Smooth muscle cell (in vitro differentiated cells): ENCODE results near the gene CEMIP. TPM values are rescaled to one million over a fixed set of nuclear protein-coding genes. Genes with fewer than 3 reads are reported as not detected.

Experiments used
- DNase-seq: peaks from one replicate; lab custom pipeline; 2025; ENCODE audit not compliant: unreplicated experiment; lab: John Stamatoyannopoulos, UW
- H2AFZ ChIP-seq: fragments of 200-600 bp; sonication (generic); 2 replicates; pipeline ENCODE4 v1.6.0; 2016; ENCODE audit warnings: antibody characterized with exemption, low read depth, mild to moderate bottlenecking
- H3F3A ChIP-seq: fragments of 200-600 bp; sonication (generic); 2 replicates; pipeline ENCODE4 v1.6.0; 2017; ENCODE audit warnings: antibody characterized with exemption, low read depth
- H3K27ac ChIP-seq: fragments of 200-600 bp; sonication (generic); 2 replicates; pipeline ENCODE4 v1.5.1; 2016; ENCODE audit warnings: low read depth, mild to moderate bottlenecking
- H3K27me3 ChIP-seq: fragments of 200-600 bp; sonication (generic); 2 replicates; pipeline ENCODE4 v1.6.1; 2016; ENCODE audit warnings: low read depth, mild to moderate bottlenecking
- H3K36me3 ChIP-seq: fragments of 200-600 bp; sonication (generic); 2 replicates; pipeline ENCODE4 v1.5.1; 2016; ENCODE audit warnings: low read depth
- H3K4me1 ChIP-seq: fragments of 200-600 bp; sonication (generic); 2 replicates; pipeline ENCODE4 v1.5.1; 2016; ENCODE audit warnings: low read depth
- H3K4me2 ChIP-seq: fragments of 200-600 bp; sonication (generic); 2 replicates; pipeline ENCODE4 v1.6.0; 2016; ENCODE audit warnings: mild to moderate bottlenecking
- H3K4me3 ChIP-seq: fragments of 200-600 bp; sonication (generic); 2 replicates; pipeline ENCODE4 v1.5.1; 2016; ENCODE audit warnings: mild to moderate bottlenecking
- H3K79me2 ChIP-seq: fragments of 200-600 bp; sonication (generic); 2 replicates; pipeline ENCODE4 v1.6.0; 2016; ENCODE audit warnings: low read depth, mild to moderate bottlenecking
- H3K9ac ChIP-seq: fragments of 200-600 bp; sonication (generic); 2 replicates; pipeline ENCODE4 v1.6.0; 2016; ENCODE audit warnings: low read depth
- H3K9me3 ChIP-seq: fragments of 200-600 bp; sonication (generic); replicated peaks from 2 replicates; pipeline ENCODE4 v1.5.1; 2016; ENCODE audit warnings: low read depth
- H4K20me1 ChIP-seq: fragments of 200-600 bp; sonication (generic); 2 replicates; pipeline ENCODE4 v1.6.0; 2016; ENCODE audit warnings: low read depth
- WGBS: methylation state at CpG from one replicate; pipeline ENCODE4 v1.1.7; 2016; ENCODE audit warnings: low lambda C conversion rate; 5-methylcytosine and 5-hydroxymethylcytosine counted together
- polyA plus RNA-seq: library from polyadenylated mRNA; unstranded; fragments of >200 nt; fragmentation: Nextera tagmentation; extraction: Ambion mirVana; gene quantifications from 2 replicates; pipeline ENCODE4 v1.2.1, GENCODE V29; 2016
- total RNA-seq: library from RNA; depleted of rRNA; stranded (reverse); fragments of >200 nt; gene quantifications from 2 replicates; pipeline ENCODE4 v1.2.3, GENCODE V29; 2014
- TF ChIP-seq, protein P1 (sequence below): fragments of 200-600 bp; sonication (generic); IDR thresholded peaks from 2 replicates; pipeline ENCODE4 v1.5.1; 2017; ENCODE audit warnings: borderline replicate concordance, mild to moderate bottlenecking, antibody characterized with exemption; ENCODE audit not compliant: insufficient read depth, poor library complexity, severe bottlenecking

The CEMIP gene
- total and polyA plus RNA-seq, 2 experiments from 2014 or later, result 1.9 TPM

DNA sequence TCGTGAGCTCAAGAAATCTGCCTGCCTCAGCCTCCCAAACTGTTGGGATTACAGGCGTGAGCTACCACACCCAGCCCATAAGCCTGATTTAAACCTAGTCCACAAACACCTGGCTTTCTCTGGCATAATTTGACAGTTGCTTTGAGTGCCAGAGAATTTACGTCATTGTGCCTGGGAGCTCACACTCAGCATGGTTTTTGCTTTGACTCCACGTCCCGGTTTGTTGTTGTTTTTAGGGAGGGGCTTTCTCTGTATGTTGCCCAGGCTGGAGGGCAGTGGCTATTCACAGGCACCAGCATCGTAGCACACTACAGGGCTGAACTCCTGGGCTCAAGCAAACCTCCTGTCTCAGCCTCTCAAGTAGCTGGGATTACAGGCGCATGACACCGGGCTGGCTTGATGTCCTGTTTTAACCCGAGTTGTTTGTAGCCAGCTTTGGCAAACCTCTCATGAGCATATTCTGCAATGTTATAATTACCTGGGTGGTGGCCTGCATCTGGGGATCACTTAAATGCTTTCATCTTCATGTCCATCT lies 32.7 kb downstream of the CEMIP start:
- H3K36me3 ChIP-seq, result no peaks in the 10 kb centered on the region

DNA sequence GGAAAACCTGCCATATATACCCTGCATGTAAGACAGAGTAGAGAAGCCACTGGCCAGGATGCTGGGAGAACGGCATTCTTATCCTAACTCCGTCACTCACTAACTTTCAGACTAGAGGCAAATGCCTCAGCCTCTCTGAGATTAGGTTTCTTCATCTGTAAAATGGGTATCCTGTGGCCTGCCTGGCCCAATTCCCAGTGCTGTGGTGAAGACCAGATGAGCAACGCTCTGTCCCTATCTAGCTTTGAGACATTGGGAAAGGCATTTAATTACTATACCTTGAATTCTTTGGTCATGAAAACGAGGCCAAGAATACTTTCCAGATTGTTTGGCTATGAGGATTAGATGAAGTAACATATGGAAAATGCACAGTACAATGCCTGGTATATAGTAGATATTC lies 35.9 kb downstream of the CEMIP start:
- H3F3A ChIP-seq, result no peaks in the 10 kb centered on the region
- no peaks in the 10 kb centered on the region for H4K20me1 ChIP-seq
- H3K27me3 ChIP-seq, result peaks cover 17% of the 10 kb centered on the region
- WGBS, result 90% methylated on average over 4 of the region's 4 CpGs
- no peak overlapping the region for H3K27ac ChIP-seq
- H3K4me1 ChIP-seq, result no peaks in the 10 kb centered on the region
- no peaks in the 10 kb centered on the region for H3K79me2 ChIP-seq
- TF ChIP-seq, protein P1, sequence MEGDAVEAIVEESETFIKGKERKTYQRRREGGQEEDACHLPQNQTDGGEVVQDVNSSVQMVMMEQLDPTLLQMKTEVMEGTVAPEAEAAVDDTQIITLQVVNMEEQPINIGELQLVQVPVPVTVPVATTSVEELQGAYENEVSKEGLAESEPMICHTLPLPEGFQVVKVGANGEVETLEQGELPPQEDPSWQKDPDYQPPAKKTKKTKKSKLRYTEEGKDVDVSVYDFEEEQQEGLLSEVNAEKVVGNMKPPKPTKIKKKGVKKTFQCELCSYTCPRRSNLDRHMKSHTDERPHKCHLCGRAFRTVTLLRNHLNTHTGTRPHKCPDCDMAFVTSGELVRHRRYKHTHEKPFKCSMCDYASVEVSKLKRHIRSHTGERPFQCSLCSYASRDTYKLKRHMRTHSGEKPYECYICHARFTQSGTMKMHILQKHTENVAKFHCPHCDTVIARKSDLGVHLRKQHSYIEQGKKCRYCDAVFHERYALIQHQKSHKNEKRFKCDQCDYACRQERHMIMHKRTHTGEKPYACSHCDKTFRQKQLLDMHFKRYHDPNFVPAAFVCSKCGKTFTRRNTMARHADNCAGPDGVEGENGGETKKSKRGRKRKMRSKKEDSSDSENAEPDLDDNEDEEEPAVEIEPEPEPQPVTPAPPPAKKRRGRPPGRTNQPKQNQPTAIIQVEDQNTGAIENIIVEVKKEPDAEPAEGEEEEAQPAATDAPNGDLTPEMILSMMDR, result no peak
- no peak overlapping the region for H3K4me3 ChIP-seq
- no peak overlapping the region for H3K9ac ChIP-seq
- H3K36me3 ChIP-seq, result no peaks in the 10 kb centered on the region
- no peaks in the 10 kb centered on the region for H3K9me3 ChIP-seq
- H3K4me2 ChIP-seq, result no peak overlapping the region
- no peak for DNase-seq
- no peak overlapping the region for H2AFZ ChIP-seq

More for the DNA sequence above, 32.7 kb downstream of the CEMIP start:
- TF ChIP-seq, protein P1, result no peak
- H3K4me2 ChIP-seq, result no peak overlapping the region
- no peaks in the 10 kb centered on the region for H4K20me1 ChIP-seq
- WGBS, result 79% methylated on average over 9 of the region's 9 CpGs
- no peak overlapping the region for H3K27ac ChIP-seq
- no peaks in the 10 kb centered on the region for H3K9me3 ChIP-seq
- H3F3A ChIP-seq, result no peaks in the 10 kb centered on the region
- H3K4me1 ChIP-seq, result no peaks in the 10 kb centered on the region
- H3K79me2 ChIP-seq, result no peaks in the 10 kb centered on the region
- no peak overlapping the region for H2AFZ ChIP-seq
- DNase-seq, result no peak
- H3K4me3 ChIP-seq, result no peak overlapping the region
- H3K27me3 ChIP-seq, result peaks cover 17% of the 10 kb centered on the region
- H3K9ac ChIP-seq, result no peak overlapping the region

DNA sequence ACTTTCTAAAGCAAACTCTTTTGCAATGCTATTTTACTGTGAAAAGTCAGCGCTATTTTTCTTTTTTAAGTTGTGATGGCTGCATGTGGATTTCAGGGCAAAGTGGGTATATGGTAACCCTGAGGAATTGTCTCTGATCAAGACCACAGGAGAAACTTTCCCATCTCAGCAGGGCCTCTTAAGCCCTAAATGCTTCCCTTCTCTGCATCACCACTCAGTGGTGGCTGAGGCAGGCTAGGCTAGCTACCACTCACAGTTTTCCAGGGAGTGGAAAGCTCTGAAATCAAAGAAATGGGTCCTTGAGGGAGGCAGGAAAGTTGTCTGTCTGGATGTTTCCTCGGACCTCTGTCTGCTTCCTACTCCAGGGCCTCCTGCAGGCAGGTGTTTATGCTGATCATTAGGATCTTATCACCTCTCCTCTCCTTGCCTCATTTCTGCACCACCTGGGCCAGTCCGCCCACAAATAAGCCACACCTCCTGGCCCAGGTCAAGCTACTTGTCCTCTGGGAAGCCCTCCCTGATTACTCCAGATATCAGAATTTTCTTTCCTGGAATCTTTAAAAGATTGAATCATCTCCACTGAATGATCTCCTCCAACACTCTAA lies 37.0 kb downstream of the CEMIP start:
- Histone ChIP-seq H3K4me3 (no peak overlapping the region), H2AFZ (no peak overlapping the region), H3F3A (no peaks in the 10 kb centered on the region), H3K27ac (no peak overlapping the region), H3K36me3 (no peaks in the 10 kb centered on the region), H3K4me2 (no peak overlapping the region), H3K79me2 (no peaks in the 10 kb centered on the region), H3K4me1 (no peaks in the 10 kb centered on the region), H4K20me1 (no peaks in the 10 kb centered on the region), H3K9ac (no peak overlapping the region), H3K27me3 (peaks cover 17% of the 10 kb centered on the region), H3K9me3 (no peaks in the 10 kb centered on the region)
- 55% methylated on average over 3 of the region's 3 CpGs for WGBS
- TF ChIP-seq, protein P1, result no peak
- DNase-seq, result no peak

DNA sequence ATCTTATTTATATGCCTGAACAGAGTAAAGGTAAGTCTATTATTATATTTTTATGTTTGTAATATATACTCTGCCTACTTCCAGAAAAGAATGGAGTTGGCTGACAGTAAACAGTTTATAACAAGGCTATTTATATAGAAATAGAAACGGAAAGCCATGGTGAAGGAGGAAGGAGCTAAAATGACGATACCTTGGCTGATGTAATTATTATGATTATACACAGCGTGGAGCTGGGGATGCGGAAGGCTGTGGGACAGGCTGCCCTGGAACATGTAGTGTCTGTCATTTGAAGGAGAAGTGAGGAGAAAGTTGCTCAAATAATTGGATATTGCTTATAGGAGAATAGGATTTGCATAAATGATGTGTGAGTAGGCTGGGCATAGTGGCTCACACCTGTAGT lies 37.8 kb downstream of the CEMIP start:
- TF ChIP-seq, protein P1, result no peak
- no peaks in the 10 kb centered on the region for H3K9me3 ChIP-seq
- H3K4me2 ChIP-seq, result no peak overlapping the region
- H3K79me2 ChIP-seq, result no peaks in the 10 kb centered on the region
- no peak overlapping the region for H3K27ac ChIP-seq
- no peaks in the 10 kb centered on the region for H4K20me1 ChIP-seq
- H3K4me3 ChIP-seq, result no peak overlapping the region
- no peaks in the 10 kb centered on the region for H3F3A ChIP-seq
- 90% methylated on average over 4 of the region's 4 CpGs for WGBS
- no peak for DNase-seq
- H3K9ac ChIP-seq, result no peak overlapping the region
- no peaks in the 10 kb centered on the region for H3K4me1 ChIP-seq
- no peak overlapping the region for H2AFZ ChIP-seq
- H3K27me3 ChIP-seq, result peaks cover 17% of the 10 kb centered on the region
- H3K36me3 ChIP-seq, result no peaks in the 10 kb centered on the region
